Measurements from ENCODE around the gene NPY4R.
"Not testable (repeated sequence)": the region's sequence is repeated elsewhere in the genome, so short reads cannot be mapped to it uniquely, and the experiment has no call there.

DNA sequence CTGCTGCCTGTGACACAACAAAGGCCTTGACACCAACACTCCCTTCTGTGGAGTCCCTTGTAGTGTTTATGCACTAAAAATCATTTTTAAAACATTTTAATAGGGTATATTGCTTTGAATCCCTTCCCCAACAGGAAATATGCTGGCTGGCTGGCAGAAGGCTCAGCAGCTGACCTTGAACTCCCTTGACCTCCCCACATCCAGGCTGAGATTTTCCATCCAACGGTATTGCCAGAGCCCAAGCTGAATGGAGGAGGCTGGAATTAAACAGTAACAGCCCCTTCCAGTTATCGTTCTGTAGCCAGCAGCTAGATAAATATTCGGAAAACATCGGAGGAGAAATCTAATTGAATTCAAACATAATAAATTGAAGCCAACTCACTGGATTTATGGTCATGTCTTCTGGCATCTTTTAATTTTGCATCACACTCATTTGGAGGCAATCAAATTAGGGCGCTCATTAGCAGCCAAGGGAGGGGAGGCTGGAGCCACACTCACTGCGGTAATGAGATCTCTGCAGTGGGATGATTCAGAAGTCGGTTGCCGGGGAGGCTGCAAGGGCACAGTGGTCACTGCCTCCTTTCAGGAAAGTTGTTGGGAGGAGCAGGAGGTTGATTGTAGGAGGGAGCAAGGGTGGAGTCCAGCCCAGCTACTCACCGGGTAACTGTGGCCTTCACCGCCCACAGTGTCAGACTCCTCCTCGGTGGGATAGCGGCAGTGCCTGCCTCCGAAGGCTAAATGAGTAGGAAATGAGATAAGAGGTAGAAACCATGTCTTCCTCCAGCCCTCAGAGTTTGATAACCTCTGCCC lies 46.0 kb downstream of the NPY4R start:
- TF ChIP-seq, protein P1, sequence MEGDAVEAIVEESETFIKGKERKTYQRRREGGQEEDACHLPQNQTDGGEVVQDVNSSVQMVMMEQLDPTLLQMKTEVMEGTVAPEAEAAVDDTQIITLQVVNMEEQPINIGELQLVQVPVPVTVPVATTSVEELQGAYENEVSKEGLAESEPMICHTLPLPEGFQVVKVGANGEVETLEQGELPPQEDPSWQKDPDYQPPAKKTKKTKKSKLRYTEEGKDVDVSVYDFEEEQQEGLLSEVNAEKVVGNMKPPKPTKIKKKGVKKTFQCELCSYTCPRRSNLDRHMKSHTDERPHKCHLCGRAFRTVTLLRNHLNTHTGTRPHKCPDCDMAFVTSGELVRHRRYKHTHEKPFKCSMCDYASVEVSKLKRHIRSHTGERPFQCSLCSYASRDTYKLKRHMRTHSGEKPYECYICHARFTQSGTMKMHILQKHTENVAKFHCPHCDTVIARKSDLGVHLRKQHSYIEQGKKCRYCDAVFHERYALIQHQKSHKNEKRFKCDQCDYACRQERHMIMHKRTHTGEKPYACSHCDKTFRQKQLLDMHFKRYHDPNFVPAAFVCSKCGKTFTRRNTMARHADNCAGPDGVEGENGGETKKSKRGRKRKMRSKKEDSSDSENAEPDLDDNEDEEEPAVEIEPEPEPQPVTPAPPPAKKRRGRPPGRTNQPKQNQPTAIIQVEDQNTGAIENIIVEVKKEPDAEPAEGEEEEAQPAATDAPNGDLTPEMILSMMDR (IDR thresholded peaks at IDR 0.05; ENCODE audit: insufficient read depth, low read length, poor library complexity, severe bottlenecking), result not testable (repeated sequence)
- not testable (repeated sequence) for TF ChIP-seq EZH2phosphoT487 (conservative IDR thresholded peaks at IDR 0.05; ENCODE audit: low read length)
